Body of pancreas (tissue), 4 donors: ENCODE results near the gene DMBX1. TPM values are rescaled to one million over a fixed set of nuclear protein-coding genes. Genes with fewer than 3 reads are reported as not detected.

ENCODE experiments used
- ATAC-seq: fragments of 150-250 bp; one replicate; pipeline ENCODE4 v1.9.1; 2016
- DNase-seq, 4 donors: peaks; one replicate each; pipeline ENCODE4 v3.0.0-alpha.2; 2019
- H3K27ac ChIP-seq, 4 donors: fragments of 200-600 bp; sonication (generic); 1 replicate in 3 of 4; 2 replicates in 1 of 4; pipeline versions ENCODE4 v1.5.1 to v1.6.1; 2016 to 2019; ENCODE audit warnings: mild to moderate bottlenecking in 1 of 4, mixed read lengths in 1 of 4, moderate library complexity in 1 of 4
- H3K27me3 ChIP-seq, 2 donors: fragments of 200-600 bp; sonication (generic); one replicate each; pipeline ENCODE4 v1.6.0; 2016; ENCODE audit warnings: mild to moderate bottlenecking in 1 of 2
- H3K36me3 ChIP-seq, 2 donors: fragments of 200-600 bp; sonication (generic); replicated peaks in 1 of 2; 2 replicates each; pipeline ENCODE4 v1.5.1; 2016; ENCODE audit warnings: low read depth in 2 of 2; ENCODE audit not compliant: insufficient read depth in 1 of 2
- H3K4me1 ChIP-seq: fragments of 200-600 bp; sonication (generic); one replicate; pipeline ENCODE4 v1.6.0; 2016
- H3K4me3 ChIP-seq, 2 donors: fragments of 200-600 bp; sonication (generic); 1 replicate in 1 of 2; 2 replicates in 1 of 2; pipeline ENCODE4 v1.5.1; 2016 to 2019
- H3K9me3 ChIP-seq, 3 donors: fragments of 200-600 bp; sonication (generic); 1 replicate in 2 of 3; 2 replicates in 1 of 3; pipeline ENCODE4 v1.5.1; 2016
- CTCF ChIP-seq, 7 experiments: fragments of 450-650 bp in 4 of 7; fragments of 200-600 bp in 3 of 7; sonication (generic) in 3 of 7; IDR thresholded peaks; one replicate each; pipeline ENCODE4 v1.5.1; 2016 to 2019; ENCODE audit warnings: antibody characterized with exemption in 7 of 7
- POLR2A ChIP-seq, 3 donors: fragments of 450-650 bp; IDR thresholded peaks; one replicate each; pipeline ENCODE4 v1.6.1; 2016; ENCODE audit warnings: antibody characterized with exemption in 3 of 3, mild to moderate bottlenecking in 2 of 3
- WGBS, 2 donors: methylation state at CpG; one replicate each; pipeline ENCODE4 v1.1.5; 2017; 5-methylcytosine and 5-hydroxymethylcytosine counted together
- intact Hi-C: fragments of 100-400 bp; cut with DNase I; formaldehyde crosslinking; loops from one replicate; pipeline ENCODE4 v1.15.1; 2023
- total RNA-seq, 2 donors: library from RNA; depleted of rRNA; stranded (reverse); fragments of >200 nt; gene quantifications; one replicate each; pipeline ENCODE4 v1.1.0, GENCODE V29; 2016

The DMBX1 gene
- total RNA-seq, 2 donors from 2014 or later = not detected

DNA sequence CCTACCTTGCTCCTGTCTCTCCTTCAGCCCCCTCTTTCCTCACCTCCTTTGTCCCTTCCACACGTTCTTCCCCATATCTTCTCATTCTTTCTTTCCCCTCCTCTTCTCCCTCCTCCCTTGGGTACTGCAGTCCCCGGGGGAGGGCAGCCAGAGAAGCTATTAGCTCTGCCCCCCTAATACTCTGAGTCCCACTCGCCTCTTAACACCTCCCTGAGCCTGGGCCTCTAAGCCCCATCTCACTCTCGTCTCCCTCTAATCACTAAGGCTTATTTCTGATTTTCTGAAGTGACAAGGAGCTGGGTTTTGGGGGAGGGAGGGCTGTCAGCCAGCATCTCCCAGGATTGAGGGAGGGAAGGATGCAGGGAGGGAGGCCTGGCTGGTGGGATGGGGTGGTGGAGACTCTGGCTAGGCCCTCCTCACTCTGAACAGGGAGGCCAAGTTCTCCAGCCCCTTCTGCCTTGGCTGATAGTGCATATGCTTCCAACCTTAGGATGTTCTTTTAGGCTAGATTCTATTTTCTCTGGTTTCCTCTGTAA is 25.6 kb upstream of the DMBX1 start:
- no peaks in the 10 kb centered on the region for H3K27me3 ChIP-seq
- 69 to 71% methylated on average over 4 of the region's 4 CpGs for WGBS, 2 donors
- intact Hi-C loops = no loop called here

GRCh38 chr1:46464915-46465314 is 24.7 kb upstream of the DMBX1 start:
- no peaks in the 10 kb centered on the region for H3K36me3 ChIP-seq
- H3K4me1 ChIP-seq = peaks cover 17% of the 10 kb centered on the region
- no peaks in the 10 kb centered on the region for H3K27me3 ChIP-seq
- no peak overlapping the region for H3K27ac ChIP-seq
- no peak for TF ChIP-seq CTCF (IDR thresholded peaks at IDR 0.05)
- TF ChIP-seq POLR2A (IDR thresholded peaks at IDR 0.05) = no peak
- WGBS, 2 donors = 83 to 92% methylated on average over 3 of the region's 3 CpGs
- intact Hi-C loops = no loop called here
- no peaks in the 10 kb centered on the region for H3K9me3 ChIP-seq
- no peak for DNase-seq
- no peak for ATAC-seq
- no peak overlapping the region for H3K4me3 ChIP-seq

More for the DNA sequence above, 25.6 kb upstream of the DMBX1 start:
- H3K4me1 ChIP-seq = peaks cover 17% of the 10 kb centered on the region
- H3K27ac ChIP-seq = no peak overlapping the region
- DNase-seq (no peak), ATAC-seq (no peak)
- TF ChIP-seq POLR2A (IDR thresholded peaks at IDR 0.05) = no peak
- no peak for TF ChIP-seq CTCF (IDR thresholded peaks at IDR 0.05)
- H3K36me3 ChIP-seq = no peaks in the 10 kb centered on the region
- no peak overlapping the region for H3K4me3 ChIP-seq
- no peaks in the 10 kb centered on the region for H3K9me3 ChIP-seq

DNA sequence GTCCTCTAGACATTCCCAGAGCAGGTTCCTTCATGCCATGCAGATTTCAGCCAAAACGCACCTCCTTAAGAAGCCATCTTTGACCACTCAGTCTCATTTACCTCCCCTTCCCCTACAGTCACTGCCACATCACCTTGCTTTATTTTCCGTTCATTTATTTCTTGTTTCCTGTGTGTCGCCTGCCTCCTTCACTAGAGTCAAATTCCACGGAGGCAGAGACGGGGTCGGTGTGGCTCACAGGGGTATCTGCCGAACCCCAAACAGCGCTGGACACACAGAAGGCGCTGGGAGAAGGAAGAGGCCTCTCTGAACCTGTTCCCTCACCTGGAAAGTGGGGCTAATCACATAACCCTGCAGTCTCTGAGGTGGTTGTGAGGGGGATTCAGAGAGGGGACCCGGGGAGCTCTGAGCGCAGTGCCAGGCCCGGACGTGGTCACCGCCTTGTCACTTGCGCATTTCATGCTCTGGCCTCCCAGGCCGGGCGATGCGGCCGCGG is 23.6 kb upstream of the DMBX1 start:
- ATAC-seq (no peak), DNase-seq (no peak)
- no peak for TF ChIP-seq CTCF (IDR thresholded peaks at IDR 0.05)
- TF ChIP-seq POLR2A (IDR thresholded peaks at IDR 0.05) = no peak
- H3K9me3 ChIP-seq = no peaks in the 10 kb centered on the region
- H3K4me3 ChIP-seq = no peak overlapping the region
- intact Hi-C loops = no loop called here
- H3K27me3 ChIP-seq = no peaks in the 10 kb centered on the region
- WGBS, 2 donors = 37 to 58% methylated on average over 17 to 20 of the region's 20 CpGs
- no peak overlapping the region for H3K27ac ChIP-seq
- peaks cover 17% of the 10 kb centered on the region for H3K4me1 ChIP-seq
- H3K36me3 ChIP-seq = no peaks in the 10 kb centered on the region

DNA sequence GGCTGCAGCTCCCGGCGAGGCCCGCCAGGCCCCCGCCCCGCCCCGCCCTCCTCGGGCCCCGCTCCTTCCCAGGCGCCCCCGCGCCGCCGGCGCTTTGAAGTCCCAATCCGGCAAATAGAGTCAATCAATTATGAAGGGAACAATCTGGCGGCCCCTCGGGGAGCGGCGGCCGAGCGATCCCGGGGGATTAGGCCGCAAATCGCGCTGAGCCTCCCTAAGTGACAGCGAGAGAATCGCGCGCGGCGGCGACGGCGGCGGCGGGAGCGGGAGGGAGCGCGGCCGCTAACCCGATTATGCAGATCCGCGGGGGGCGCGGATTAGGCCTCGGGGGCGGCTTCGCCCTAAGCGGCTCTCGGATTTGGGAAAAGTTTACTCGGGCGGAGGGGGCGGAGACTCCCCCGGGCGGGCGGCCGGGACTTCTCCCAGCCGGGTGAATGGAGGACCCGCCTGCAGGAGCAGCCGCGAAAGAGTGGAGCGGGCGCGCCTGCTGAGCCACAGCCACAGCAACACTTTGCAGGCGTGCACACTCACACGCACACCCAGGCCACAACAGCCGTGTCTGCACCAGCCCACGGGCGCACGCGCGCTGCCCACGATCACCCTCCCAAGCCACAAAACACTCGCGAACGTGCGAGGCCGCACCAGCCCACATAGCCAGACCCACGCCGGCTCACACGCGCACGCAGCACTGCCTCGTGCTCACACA is 23.0 kb upstream of the DMBX1 start:
- ATAC-seq (peak; percentile 51), DNase-seq (peak; percentile 10 to 55 (median 30))
- no peak for TF ChIP-seq CTCF (IDR thresholded peaks at IDR 0.05)
- Histone ChIP-seq H3K27me3 (no peaks in the 10 kb centered on the region), H3K4me3 (peak overlapping the region; percentile 14 to 45), H3K9me3 (no peaks in the 10 kb centered on the region), H3K36me3 (no peaks in the 10 kb centered on the region), H3K27ac (no peak overlapping the region), H3K4me1 (peaks cover 17% of the 10 kb centered on the region)
- intact Hi-C loops = no loop called here
- WGBS, 2 donors = 2 to 11% methylated on average over 33 to 84 of the region's 84 CpGs

DNA sequence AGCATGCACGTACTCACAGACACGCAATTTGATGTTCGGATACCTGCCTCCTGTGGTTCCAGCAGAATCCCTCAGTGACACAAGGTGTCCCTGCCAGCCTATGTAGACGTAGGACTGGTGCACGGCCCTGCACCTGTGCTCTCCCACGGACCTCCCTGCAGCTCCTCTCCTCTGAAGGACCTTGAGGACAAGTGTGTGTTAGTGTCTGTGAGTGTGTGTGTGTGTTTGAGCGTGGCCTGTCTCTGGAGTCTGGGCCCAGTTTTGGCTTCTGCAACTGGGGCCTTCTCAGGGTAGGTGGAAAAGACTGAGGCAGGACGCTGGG is 22.5 kb upstream of the DMBX1 start:
- intact Hi-C loops = no loop called here
- no peak for TF ChIP-seq POLR2A (IDR thresholded peaks at IDR 0.05)
- no peak for TF ChIP-seq CTCF (IDR thresholded peaks at IDR 0.05)
- ATAC-seq (no peak), DNase-seq (no peak)
- Histone ChIP-seq H3K27me3 (no peaks in the 10 kb centered on the region), H3K9me3 (no peaks in the 10 kb centered on the region), H3K4me1 (peaks cover 17% of the 10 kb centered on the region), H3K27ac (no peak overlapping the region), H3K36me3 (no peaks in the 10 kb centered on the region), H3K4me3 (no peak overlapping the region)
- WGBS, 2 donors = 37% methylated on average over 8 of the region's 8 CpGs; no CpG with 5 or more reads in 1 of the 2 donors
